H1 (cell line): ENCODE measurements around the gene SGSH. TPM values are rescaled to one million over a fixed set of nuclear protein-coding genes. Genes with fewer than 3 reads are reported as not detected.
"Not testable (repeated sequence)": the region's sequence is repeated elsewhere in the genome, so short reads cannot be mapped to it uniquely, and the experiment has no call there.

ENCODE experiments used
- CTCF ChIA-PET: fragments of 300-600 bp; sonication (Branson Sonifier 250); formaldehyde crosslinking; loops from one replicate; lab custom pipeline; 2021; ENCODE audit not compliant: partially characterized antibody; lab: Charles Lee
- POLR2A ChIA-PET: fragments of 300-600 bp; sonication (Branson Sonifier 250); formaldehyde crosslinking; loops from one replicate; lab custom pipeline; 2021; ENCODE audit warnings: inconsistent platforms; ENCODE audit not compliant: partially characterized antibody; lab: Charles Lee
- DNase-seq, 2 experiments: peaks; one replicate each; pipeline versions ENCODE4 v3.0.0 to v3.0.0-alpha.2; 2010 to 2022; ENCODE audit warnings: low spot score in 2 of 2, low read depth in 1 of 2, mixed read lengths in 1 of 2
- FAIRE-seq: peaks from 2 replicates; lab custom pipeline; 2011; peaks lifted over from hg19 to GRCh38; lab: Jason Lieb, UNC
- H2AFZ ChIP-seq: 2 replicates; pipeline ENCODE4 v1.8.1; 2012; ENCODE audit warnings: low read length, inconsistent platforms
- H2AK5ac ChIP-seq: 2 replicates; pipeline ENCODE4 v1.6.1; 2013; ENCODE audit warnings: low read depth, low read length
- H2BK120ac ChIP-seq: replicated peaks from 2 replicates; pipeline ENCODE3; 2013; ENCODE audit warnings: low read depth, low read length, inconsistent platforms
- H2BK12ac ChIP-seq: 2 replicates; pipeline ENCODE4 v1.6.1; 2013; ENCODE audit warnings: low read depth, low read length
- H2BK15ac ChIP-seq: 2 replicates; pipeline ENCODE4 v1.6.1; 2013; ENCODE audit warnings: low read length
- H2BK20ac ChIP-seq: 2 replicates; pipeline ENCODE4 v1.6.1; 2013; ENCODE audit warnings: low read length
- H2BK5ac ChIP-seq: 2 replicates; pipeline ENCODE4 v1.6.1; 2013; ENCODE audit warnings: low read depth, low read length
- H3K14ac ChIP-seq: 2 replicates; pipeline ENCODE4 v1.6.1; 2013; ENCODE audit warnings: inconsistent platforms; ENCODE audit not compliant: insufficient read length
- H3K18ac ChIP-seq: 2 replicates; pipeline ENCODE4 v1.6.1; 2013; ENCODE audit warnings: low read length; ENCODE audit errors: extremely low read depth
- H3K23ac ChIP-seq: 2 replicates; pipeline ENCODE4 v1.6.1; 2013; ENCODE audit warnings: inconsistent platforms; ENCODE audit not compliant: insufficient read length
- H3K23me2 ChIP-seq: 2 replicates; pipeline ENCODE4 v1.6.1; 2013; ENCODE audit warnings: low read depth, low read length
- H3K27ac ChIP-seq: 2 replicates; pipeline ENCODE4 v1.6.1; 2011; ENCODE audit warnings: low read depth, low read length, inconsistent platforms
- H3K27me3 ChIP-seq, 4 experiments: replicated peaks in 1 of 4; 1 replicate in 1 of 4; 2 replicates in 3 of 4; pipeline versions ENCODE4 v1.6.1 to v1.8.1; 2011 to 2013; ENCODE audit warnings: low read length in 3 of 4, mild to moderate bottlenecking in 3 of 4, inconsistent platforms in 2 of 4, mixed read lengths in 2 of 4, moderate library complexity in 1 of 4; ENCODE audit not compliant: control insufficient read depth in 3 of 4, insufficient read depth in 3 of 4; ENCODE audit errors: extremely low read depth in 1 of 4
- H3K36me3 ChIP-seq, 4 experiments: 2 replicates each; pipeline versions ENCODE4 v1.6.1 to v1.8.1; 2011 to 2013; ENCODE audit warnings: mild to moderate bottlenecking in 4 of 4, low read length in 3 of 4, moderate library complexity in 2 of 4, control low read depth in 1 of 4, inconsistent platforms in 1 of 4; ENCODE audit not compliant: insufficient read depth in 4 of 4, control insufficient read depth in 2 of 4
- H3K4ac ChIP-seq: replicated peaks from 2 replicates; pipeline ENCODE3; 2013; ENCODE audit warnings: low read length, low read depth, mixed read lengths, inconsistent platforms; ENCODE audit not compliant: insufficient read length
- H3K4me1 ChIP-seq, 4 experiments: replicated peaks in 1 of 4; 1 replicate in 1 of 4; 2 replicates in 3 of 4; pipeline versions ENCODE4 v1.6.1 to v1.8.1; 2011 to 2013; ENCODE audit warnings: low read length in 3 of 4, inconsistent platforms in 2 of 4, mixed read lengths in 1 of 4; ENCODE audit not compliant: insufficient read depth in 4 of 4, control insufficient read depth in 3 of 4
- H3K4me2 ChIP-seq, 2 experiments: 2 replicates each; pipeline versions ENCODE4 v1.6.1 to v1.8.1; 2011 to 2013; ENCODE audit warnings: low read depth in 2 of 2, low read length in 2 of 2, control low read depth in 1 of 2, inconsistent platforms in 1 of 2, mild to moderate bottlenecking in 1 of 2; ENCODE audit not compliant: insufficient read depth in 1 of 2
- H3K4me3 ChIP-seq, 4 experiments: fragments of 200-600, 300-600 bp in 1 of 4; sonication (generic), shearing (Covaris generic), sonication (Bioruptor Twin) in 1 of 4; 2 replicates each; pipeline versions ENCODE4 v1.5.1 to v1.8.1; 2011 to 2016; ENCODE audit warnings: low read length in 4 of 4, low read depth in 3 of 4, control low read depth in 2 of 4, inconsistent platforms in 2 of 4, mild to moderate bottlenecking in 2 of 4, mixed read lengths in 1 of 4, moderate library complexity in 1 of 4; ENCODE audit not compliant: insufficient read depth in 2 of 4; ENCODE audit errors: extremely low read depth in 1 of 4
- H3K56ac ChIP-seq: replicated peaks from 2 replicates; pipeline ENCODE3; 2013; ENCODE audit warnings: low read depth, mild to moderate bottlenecking, mixed read lengths, low read length, inconsistent platforms; ENCODE audit not compliant: insufficient read length
- H3K79me1 ChIP-seq: 2 replicates; pipeline ENCODE4 v1.6.1; 2013; ENCODE audit warnings: low read depth, low read length, control low read depth
- H3K79me2 ChIP-seq, 2 experiments: 2 replicates each; pipeline versions ENCODE4 v1.6.1 to v1.8.1; 2012 to 2013; ENCODE audit warnings: low read length in 2 of 2, mild to moderate bottlenecking in 2 of 2, inconsistent platforms in 1 of 2; ENCODE audit not compliant: insufficient read depth in 2 of 2, control insufficient read depth in 1 of 2
- H3K9ac ChIP-seq, 4 experiments: replicated peaks in 1 of 4; 1 replicate in 1 of 4; 2 replicates in 3 of 4; pipeline versions ENCODE4 v1.6.1 to v1.8.1; 2011 to 2013; ENCODE audit warnings: low read depth in 3 of 4, low read length in 3 of 4, control low read depth in 2 of 4, mild to moderate bottlenecking in 2 of 4, moderate library complexity in 2 of 4, inconsistent platforms in 1 of 4; ENCODE audit errors: extremely low read depth in 1 of 4
- H3K9me3 ChIP-seq, 2 experiments: 2 replicates each; pipeline versions ENCODE4 v1.6.1 to v1.8.1; 2012 to 2013; ENCODE audit warnings: mild to moderate bottlenecking in 2 of 2, moderate library complexity in 2 of 2, control low read depth in 1 of 2, inconsistent platforms in 1 of 2, low read depth in 1 of 2, low read length in 1 of 2, mixed read lengths in 1 of 2; ENCODE audit not compliant: insufficient read depth in 2 of 2
- H4K20me1 ChIP-seq, 2 experiments: replicated peaks in 1 of 2; 2 replicates each; pipeline versions ENCODE3 to v1.8.1; 2011 to 2013; ENCODE audit warnings: inconsistent platforms in 2 of 2, low read length in 2 of 2, mild to moderate bottlenecking in 1 of 2; ENCODE audit not compliant: insufficient read depth in 2 of 2, control insufficient read depth in 1 of 2
- H4K5ac ChIP-seq: 2 replicates; pipeline ENCODE4 v1.6.1; 2013; ENCODE audit warnings: low read length, low read depth, mixed read lengths, inconsistent platforms; ENCODE audit not compliant: insufficient read length
- H4K8ac ChIP-seq: 2 replicates; pipeline ENCODE4 v1.8.0; 2013; ENCODE audit warnings: mild to moderate bottlenecking, moderate library complexity, low read length, inconsistent platforms; ENCODE audit not compliant: insufficient read depth; ENCODE audit errors: extremely low read depth
- H4K91ac ChIP-seq: replicated peaks from 2 replicates; pipeline ENCODE3; 2013; ENCODE audit warnings: low read length, mixed read lengths, inconsistent platforms; ENCODE audit not compliant: insufficient read length
- WGBS, 2 experiments: shearing (Covaris generic) in 1 of 2; methylation state at CpG; one replicate each; pipeline versions ENCODE4 v1.1.6 to v1.1.7; 2013 to 2015; ENCODE audit warnings: low lambda C conversion rate in 2 of 2, mixed read lengths in 2 of 2, inconsistent platforms in 1 of 2, low coverage in 1 of 2, missing lambda C conversion rate in 1 of 2; ENCODE audit not compliant: insufficient replicate concordance in 2 of 2, insufficient coverage in 1 of 2, insufficient read length in 1 of 2; ENCODE audit errors: extremely low coverage in 1 of 2, missing lambda C conversion rate in 1 of 2; 5-methylcytosine and 5-hydroxymethylcytosine counted together
- polyA plus RNA-seq, 7 experiments: library from polyadenylated mRNA; depleted of rRNA in 3 of 7; stranded (reverse) in 5 of 7; unstranded in 2 of 7; fragments of >200 nt in 5 of 7; fragments of 200-250 nt in 2 of 7; gene quantifications; 1 replicate in 5 of 7; 2 replicates in 1 of 7; 4 replicates in 1 of 7; pipeline versions ENCODE4 v1.2.1 to v1.2.3, GENCODE V29; 2011 to 2013; ENCODE audit warnings: missing spikeins in 2 of 7, mixed read lengths in 2 of 7
- total RNA-seq: library from RNA; stranded (reverse); fragmentation: NEBNext Ultra II Directional; extraction: Animal tissue kit (Norgen Biotek cat#: 25700); gene quantifications from 2 replicates; pipeline ENCODE4 v1.2.1, GENCODE V29; 2021

Gene SGSH
- total and polyA plus RNA-seq, 2 of the 8 experiments (the other 6 are each of a cell fraction or from before 2014, with no cell fraction given): 18.0 to 19.6 TPM

DNA sequence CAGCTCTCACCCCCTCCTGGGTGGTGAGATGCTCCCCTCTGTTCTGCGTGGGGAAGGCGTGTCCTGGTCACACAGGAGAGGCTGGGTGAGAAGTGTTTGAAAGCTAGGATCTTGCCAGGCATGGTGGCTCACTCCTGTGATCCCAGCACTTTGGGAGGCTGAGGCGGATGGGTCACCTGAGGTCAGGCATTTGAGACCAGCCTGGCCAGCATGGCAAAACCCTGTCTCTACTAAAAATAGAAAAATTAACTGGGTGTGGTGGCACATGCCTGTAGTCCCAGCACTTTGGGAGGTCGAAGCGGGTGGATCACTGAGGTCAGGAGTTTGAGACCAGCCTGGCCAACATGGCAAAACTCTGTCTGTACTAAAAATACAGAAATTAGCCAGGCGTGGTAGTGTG, 24.3 kb upstream of the SGSH start:
- not testable (repeated sequence) for H3K27me3 ChIP-seq, H3K23me2 ChIP-seq, H3K14ac ChIP-seq, H4K20me1 ChIP-seq, H3K9ac ChIP-seq, H3K4me2 ChIP-seq, H3K4me1 ChIP-seq, H3K79me2 ChIP-seq, H4K8ac ChIP-seq, H3K56ac ChIP-seq, H4K5ac ChIP-seq, H2BK20ac ChIP-seq, DNase-seq, H3K4ac ChIP-seq, H3K18ac ChIP-seq, H3K79me1 ChIP-seq, H2AK5ac ChIP-seq, FAIRE-seq, H3K23ac ChIP-seq, H3K36me3 ChIP-seq, H3K27ac ChIP-seq, H4K91ac ChIP-seq, H3K4me3 ChIP-seq, H3K9me3 ChIP-seq, H2AFZ ChIP-seq, H2BK120ac ChIP-seq, H2BK5ac ChIP-seq, H2BK12ac ChIP-seq, H2BK15ac ChIP-seq
- 88% methylated on average over 6 of the region's 6 CpGs; no CpG with 5 or more reads in 1 of the 2 experiments for WGBS, 2 experiments
- ChIA-PET POLR2A (interaction anchor here (0.6 to 1.6 kb wide), 4 partner anchors 8 to 117 kb away, joined by 3 to 4 read pairs (median 3); no protein-coding TSS in a partner anchor), CTCF (interaction anchor here (0.7 kb wide), 2 partner anchors 18 to 47 kb away, joined by 3 read pairs; no protein-coding TSS in a partner anchor)
